Panc1 (cell line): ENCODE data around the gene PITPNB. TPM values are rescaled to one million over a fixed set of nuclear protein-coding genes. Genes with fewer than 3 reads are reported as not detected.

Experiments used
- ATAC-seq: fragments of 200-7000 bp; cut with Tn5 transposase; 2 replicates; pipeline ENCODE4 v1.9.1; 2020; ENCODE audit warnings: mild to moderate bottlenecking, moderate library complexity
- BruUV-seq: library from RNA; stranded (reverse); fragments of 400-500 nt; replicated peaks from 2 replicates; lab custom pipeline; 2021; lab: Mats Ljungman, UMichigan
- CTCF ChIA-PET: fragments of 300-600 bp; sonication (Branson Sonifier 250); formaldehyde crosslinking; loops from one replicate; lab custom pipeline; 2022; ENCODE audit warnings: antibody characterized with exemption; lab: Charles Lee
- POLR2A ChIA-PET: fragments of 300-600 bp; sonication (Branson Sonifier 250); formaldehyde crosslinking; loops from one replicate; lab custom pipeline; 2022; ENCODE audit warnings: antibody characterized with exemption; lab: Charles Lee
- DNase-seq: peaks from one replicate; pipeline ENCODE4 v3.0.0-alpha.2; 2010; ENCODE audit warnings: low read depth, low spot score
- H3K27ac ChIP-seq: 2 replicates; pipeline ENCODE4 v1.5.1; 2011; ENCODE audit warnings: mild to moderate bottlenecking, low read length, inconsistent platforms
- H3K27me3 ChIP-seq: fragments of 200-500 bp; sonication (Bioruptor generic); 2 replicates; pipeline ENCODE4 v1.6.0; 2014; ENCODE audit warnings: low read length, inconsistent platforms; ENCODE audit not compliant: control insufficient read depth, insufficient read depth
- H3K36me3 ChIP-seq: fragments of 200-500 bp; sonication (Bioruptor generic); 2 replicates; pipeline ENCODE4 v1.5.1; 2014; ENCODE audit warnings: inconsistent platforms, mild to moderate bottlenecking, low read length, moderate library complexity; ENCODE audit not compliant: control insufficient read depth, insufficient read depth
- H3K4me1 ChIP-seq: 2 replicates; pipeline ENCODE4 v1.5.1; 2011; ENCODE audit warnings: inconsistent platforms, mild to moderate bottlenecking, low read length, moderate library complexity; ENCODE audit not compliant: control insufficient read depth, insufficient read depth
- H3K4me3 ChIP-seq, 2 experiments: 2 replicates each; pipeline ENCODE4 v1.5.1; 2011 to 2012; ENCODE audit warnings: low read depth in 2 of 2, low read length in 2 of 2, mild to moderate bottlenecking in 2 of 2, inconsistent platforms in 1 of 2, moderate library complexity in 1 of 2
- H3K9me3 ChIP-seq: fragments of 200-500 bp; sonication (Bioruptor generic); 2 replicates; pipeline ENCODE4 v1.5.1; 2014; ENCODE audit warnings: low read depth, mild to moderate bottlenecking, inconsistent platforms, low read length, moderate library complexity; ENCODE audit not compliant: control insufficient read depth, insufficient read depth
- POLR2AphosphoS5 ChIP-seq: IDR thresholded peaks from 2 replicates; pipeline ENCODE4 v1.6.1; 2012; ENCODE audit warnings: mild to moderate bottlenecking, low read depth, low read length, moderate library complexity
- SIN3A ChIP-seq: IDR thresholded peaks from 2 replicates; pipeline ENCODE4 v1.6.1; 2012; ENCODE audit warnings: low read depth, mild to moderate bottlenecking, low read length, moderate library complexity, borderline replicate concordance; ENCODE audit not compliant: insufficient read depth
- TCF7L2 ChIP-seq: IDR thresholded peaks from 2 replicates; pipeline ENCODE4 v1.6.1; 2011; ENCODE audit warnings: mild to moderate bottlenecking, low read depth, low read length, inconsistent platforms
- in situ Hi-C: cut with HindIII; loops from 2 replicates; pipeline ENCODE4 v1.10.0; 2016; ENCODE audit warnings: low sequenced_read_pairs, low pct_unique_long_range_greater_than_20kb
- intact Hi-C: fragments of 100-400 bp; cut with micrococcal nuclease; formaldehyde crosslinking; loops from one replicate; pipeline ENCODE4 v1.10.0; 2022; ENCODE audit not compliant: unreplicated experiment
- total RNA-seq: library from RNA; stranded (reverse); gene quantifications from one replicate; pipeline ENCODE4 v1.2.1, GENCODE V29; 2021; ENCODE audit not compliant: unreplicated experiment
- TF ChIP-seq, protein P1 (sequence below): fragments of 450-650 bp; IDR thresholded peaks from 2 replicates; pipeline ENCODE4 v1.5.1; 2017; ENCODE audit warnings: mild to moderate bottlenecking
- TF ChIP-seq, protein P2 (sequence below), 2 experiments: IDR thresholded peaks; 2 replicates each; pipeline ENCODE4 v1.6.1; 2011 to 2012; ENCODE audit warnings: low read depth in 2 of 2, control low read depth in 1 of 2, low read length in 1 of 2, mild to moderate bottlenecking in 1 of 2, moderate library complexity in 1 of 2; ENCODE audit not compliant: insufficient read depth in 1 of 2

The PITPNB gene
- total RNA-seq, 1 experiment from 2014 or later: 67.0 TPM

DNA sequence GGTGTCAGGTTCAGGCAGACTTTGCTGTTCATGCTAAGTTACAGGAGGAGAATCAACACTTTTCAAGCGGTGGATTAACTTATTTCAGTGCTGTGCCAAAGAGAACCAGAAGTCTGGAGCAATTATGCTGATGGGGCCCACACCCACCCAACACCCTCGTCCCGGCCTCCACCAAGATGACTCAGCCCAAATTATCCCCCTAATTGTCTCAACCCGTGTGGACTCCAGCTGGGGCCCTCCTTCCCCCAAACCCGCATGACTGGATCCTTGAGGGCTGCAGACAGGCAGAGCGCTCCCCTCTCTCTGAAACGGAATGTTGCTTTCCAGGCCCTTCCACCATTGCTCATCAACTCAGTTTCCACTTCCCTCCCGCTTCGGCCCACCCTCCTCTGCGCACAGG, 82.9 kb downstream of the PITPNB start:
- in situ Hi-C loops: no loop called here
- ChIA-PET CTCF (no interaction called here), POLR2A (no interaction called here)
- no TSS peak for BruUV-seq
- H3K4me3 ChIP-seq: no peak overlapping the region
- ATAC-seq: no peak
- H3K27me3 ChIP-seq: no peaks in the 10 kb centered on the region
- DNase-seq: no peak
- no peak overlapping the region for H3K27ac ChIP-seq
- no peaks in the 10 kb centered on the region for H3K9me3 ChIP-seq
- TF ChIP-seq, protein P1, sequence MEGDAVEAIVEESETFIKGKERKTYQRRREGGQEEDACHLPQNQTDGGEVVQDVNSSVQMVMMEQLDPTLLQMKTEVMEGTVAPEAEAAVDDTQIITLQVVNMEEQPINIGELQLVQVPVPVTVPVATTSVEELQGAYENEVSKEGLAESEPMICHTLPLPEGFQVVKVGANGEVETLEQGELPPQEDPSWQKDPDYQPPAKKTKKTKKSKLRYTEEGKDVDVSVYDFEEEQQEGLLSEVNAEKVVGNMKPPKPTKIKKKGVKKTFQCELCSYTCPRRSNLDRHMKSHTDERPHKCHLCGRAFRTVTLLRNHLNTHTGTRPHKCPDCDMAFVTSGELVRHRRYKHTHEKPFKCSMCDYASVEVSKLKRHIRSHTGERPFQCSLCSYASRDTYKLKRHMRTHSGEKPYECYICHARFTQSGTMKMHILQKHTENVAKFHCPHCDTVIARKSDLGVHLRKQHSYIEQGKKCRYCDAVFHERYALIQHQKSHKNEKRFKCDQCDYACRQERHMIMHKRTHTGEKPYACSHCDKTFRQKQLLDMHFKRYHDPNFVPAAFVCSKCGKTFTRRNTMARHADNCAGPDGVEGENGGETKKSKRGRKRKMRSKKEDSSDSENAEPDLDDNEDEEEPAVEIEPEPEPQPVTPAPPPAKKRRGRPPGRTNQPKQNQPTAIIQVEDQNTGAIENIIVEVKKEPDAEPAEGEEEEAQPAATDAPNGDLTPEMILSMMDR: no peak
- no peak for TF ChIP-seq TCF7L2
- TF ChIP-seq SIN3A: no peak
- intact Hi-C loops: no loop called here
- no peaks in the 10 kb centered on the region for H3K36me3 ChIP-seq
- no peaks in the 10 kb centered on the region for H3K4me1 ChIP-seq

DNA sequence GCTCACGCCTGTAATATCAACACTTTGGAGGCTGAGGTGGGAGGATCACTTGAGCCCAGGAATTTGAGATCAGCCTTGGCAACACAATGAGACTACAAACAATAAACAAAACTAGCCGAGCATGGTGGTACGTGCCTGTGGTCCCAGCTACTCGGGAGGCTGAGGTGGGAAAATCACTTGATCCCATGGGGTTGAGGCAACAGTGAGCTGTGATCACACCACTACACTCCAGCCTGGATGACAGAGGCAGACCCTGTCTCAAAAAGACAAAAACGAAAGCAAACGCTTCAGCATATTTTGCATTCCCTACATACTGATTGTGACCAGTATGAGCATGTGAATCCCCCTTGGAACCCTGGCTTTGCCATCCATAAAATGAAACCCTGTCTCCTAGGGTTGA, 83.6 kb downstream of the PITPNB start:
- BruUV-seq: no TSS peak
- POLR2A ChIA-PET: no interaction called here
- no peak overlapping the region for H3K4me3 ChIP-seq
- H3K36me3 ChIP-seq: no peaks in the 10 kb centered on the region
- intact Hi-C loops (no loop called here), in situ Hi-C loops (no loop called here)
- DNase-seq (no peak), ATAC-seq (no peak)
- TF ChIP-seq TCF7L2 (no peak), SIN3A (no peak), POLR2AphosphoS5 (no peak)
- TF ChIP-seq, protein P2, sequence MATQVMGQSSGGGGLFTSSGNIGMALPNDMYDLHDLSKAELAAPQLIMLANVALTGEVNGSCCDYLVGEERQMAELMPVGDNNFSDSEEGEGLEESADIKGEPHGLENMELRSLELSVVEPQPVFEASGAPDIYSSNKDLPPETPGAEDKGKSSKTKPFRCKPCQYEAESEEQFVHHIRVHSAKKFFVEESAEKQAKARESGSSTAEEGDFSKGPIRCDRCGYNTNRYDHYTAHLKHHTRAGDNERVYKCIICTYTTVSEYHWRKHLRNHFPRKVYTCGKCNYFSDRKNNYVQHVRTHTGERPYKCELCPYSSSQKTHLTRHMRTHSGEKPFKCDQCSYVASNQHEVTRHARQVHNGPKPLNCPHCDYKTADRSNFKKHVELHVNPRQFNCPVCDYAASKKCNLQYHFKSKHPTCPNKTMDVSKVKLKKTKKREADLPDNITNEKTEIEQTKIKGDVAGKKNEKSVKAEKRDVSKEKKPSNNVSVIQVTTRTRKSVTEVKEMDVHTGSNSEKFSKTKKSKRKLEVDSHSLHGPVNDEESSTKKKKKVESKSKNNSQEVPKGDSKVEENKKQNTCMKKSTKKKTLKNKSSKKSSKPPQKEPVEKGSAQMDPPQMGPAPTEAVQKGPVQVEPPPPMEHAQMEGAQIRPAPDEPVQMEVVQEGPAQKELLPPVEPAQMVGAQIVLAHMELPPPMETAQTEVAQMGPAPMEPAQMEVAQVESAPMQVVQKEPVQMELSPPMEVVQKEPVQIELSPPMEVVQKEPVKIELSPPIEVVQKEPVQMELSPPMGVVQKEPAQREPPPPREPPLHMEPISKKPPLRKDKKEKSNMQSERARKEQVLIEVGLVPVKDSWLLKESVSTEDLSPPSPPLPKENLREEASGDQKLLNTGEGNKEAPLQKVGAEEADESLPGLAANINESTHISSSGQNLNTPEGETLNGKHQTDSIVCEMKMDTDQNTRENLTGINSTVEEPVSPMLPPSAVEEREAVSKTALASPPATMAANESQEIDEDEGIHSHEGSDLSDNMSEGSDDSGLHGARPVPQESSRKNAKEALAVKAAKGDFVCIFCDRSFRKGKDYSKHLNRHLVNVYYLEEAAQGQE (IDR thresholded peaks at IDR 0.05; ENCODE audit: insufficient read depth in 1 of 2, low read depth in 2 of 2, low read length in 1 of 2): no peak
- TF ChIP-seq, protein P1: no peak
- no peaks in the 10 kb centered on the region for H3K9me3 ChIP-seq
- H3K27ac ChIP-seq: no peak overlapping the region
- CTCF ChIA-PET: interaction anchor here (0.6 kb wide), 1 partner anchor 648 kb away, joined by 7 read pairs; no protein-coding TSS in a partner anchor
- H3K27me3 ChIP-seq: no peaks in the 10 kb centered on the region
- H3K4me1 ChIP-seq: no peaks in the 10 kb centered on the region
